Transverse colon (tissue), 3 donors: ENCODE data around the gene KRTAP17-1.

Experiments
- EP300 ChIP-seq: sonication (generic); formaldehyde crosslinking; IDR thresholded peaks from one replicate; pipeline ENCODE4 v1.6.1; 2017; ENCODE audit warnings: antibody characterized with exemption, low read depth
- TF ChIP-seq, protein P1 (sequence below), 5 experiments: fragments of 200-600 bp in 3 of 5; fragments of 450-650 bp in 2 of 5; sonication (generic) in 3 of 5; IDR thresholded peaks; 1 replicate in 2 of 5; 2 replicates in 3 of 5; pipeline ENCODE4 v1.5.1; 2016 to 2017; ENCODE audit warnings: antibody characterized with exemption in 5 of 5, inconsistent platforms in 3 of 5, mild to moderate bottlenecking in 2 of 5, moderate library complexity in 1 of 5

DNA sequence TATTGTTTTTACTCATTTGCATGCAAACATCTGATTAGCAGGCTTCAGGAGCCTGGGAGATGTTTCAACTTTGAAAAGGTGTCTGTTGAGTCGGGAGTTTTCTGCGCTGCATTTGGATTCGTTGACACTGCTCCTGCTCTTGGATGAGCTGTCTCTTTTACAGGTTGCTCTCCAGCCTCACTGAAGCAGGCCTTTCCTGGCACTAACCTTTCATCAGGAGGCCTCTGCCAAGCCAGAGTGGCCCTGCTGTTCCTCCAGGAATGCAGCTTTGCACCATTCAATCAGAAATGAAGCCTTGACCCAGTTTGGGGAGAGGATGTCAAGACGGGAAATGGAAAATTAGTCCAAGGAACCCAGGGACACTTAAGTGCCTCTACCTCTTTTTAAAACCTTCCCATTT is 12.5 kb downstream of the KRTAP17-1 start:
- no peak for TF ChIP-seq EP300
- TF ChIP-seq, protein P1, sequence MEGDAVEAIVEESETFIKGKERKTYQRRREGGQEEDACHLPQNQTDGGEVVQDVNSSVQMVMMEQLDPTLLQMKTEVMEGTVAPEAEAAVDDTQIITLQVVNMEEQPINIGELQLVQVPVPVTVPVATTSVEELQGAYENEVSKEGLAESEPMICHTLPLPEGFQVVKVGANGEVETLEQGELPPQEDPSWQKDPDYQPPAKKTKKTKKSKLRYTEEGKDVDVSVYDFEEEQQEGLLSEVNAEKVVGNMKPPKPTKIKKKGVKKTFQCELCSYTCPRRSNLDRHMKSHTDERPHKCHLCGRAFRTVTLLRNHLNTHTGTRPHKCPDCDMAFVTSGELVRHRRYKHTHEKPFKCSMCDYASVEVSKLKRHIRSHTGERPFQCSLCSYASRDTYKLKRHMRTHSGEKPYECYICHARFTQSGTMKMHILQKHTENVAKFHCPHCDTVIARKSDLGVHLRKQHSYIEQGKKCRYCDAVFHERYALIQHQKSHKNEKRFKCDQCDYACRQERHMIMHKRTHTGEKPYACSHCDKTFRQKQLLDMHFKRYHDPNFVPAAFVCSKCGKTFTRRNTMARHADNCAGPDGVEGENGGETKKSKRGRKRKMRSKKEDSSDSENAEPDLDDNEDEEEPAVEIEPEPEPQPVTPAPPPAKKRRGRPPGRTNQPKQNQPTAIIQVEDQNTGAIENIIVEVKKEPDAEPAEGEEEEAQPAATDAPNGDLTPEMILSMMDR (IDR thresholded peaks at IDR 0.05), result no peak
